ENCODE measurements around the gene TMEM183A.
A peak's percentile ranks its signal among the peaks of the same experiment; 100 is the strongest.
"Not testable (repeated sequence)": the region's sequence is repeated elsewhere in the genome, so short reads cannot be mapped to it uniquely, and the experiment has no call there.

The TMEM183A gene

DNA sequence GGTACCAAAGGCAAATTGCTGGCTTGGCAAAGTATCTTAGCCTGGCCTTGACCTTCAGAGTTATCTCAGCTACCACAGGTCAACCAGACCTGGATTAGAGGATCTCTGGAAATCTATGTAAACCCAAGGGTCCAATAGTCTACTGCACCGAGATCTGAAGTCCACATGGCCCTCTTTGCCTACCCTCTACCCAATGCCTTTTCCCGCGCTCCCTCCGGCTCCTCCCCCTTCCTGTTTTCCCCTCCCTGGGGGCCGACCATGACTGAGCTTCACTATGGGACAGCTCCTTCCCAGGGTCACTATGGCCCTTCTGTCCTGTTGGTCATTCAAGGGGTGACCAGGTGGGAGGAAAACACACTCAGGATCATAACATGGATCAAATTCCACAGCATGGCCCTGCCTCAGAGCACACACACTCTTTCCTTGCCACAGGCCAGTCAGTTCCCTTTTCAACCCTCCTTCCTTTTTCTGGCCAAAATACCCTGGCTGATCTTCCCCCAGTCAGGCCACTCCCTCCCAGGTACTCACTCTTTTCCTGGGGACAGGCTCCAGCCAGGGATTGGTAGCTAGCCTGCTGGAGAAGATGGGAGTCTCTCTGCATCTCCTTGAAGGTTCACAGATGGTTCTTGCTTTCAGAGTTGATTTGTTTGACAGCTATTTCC is 19.1 kb upstream of the TMEM183A start:
- DNase-seq: no peak

DNA sequence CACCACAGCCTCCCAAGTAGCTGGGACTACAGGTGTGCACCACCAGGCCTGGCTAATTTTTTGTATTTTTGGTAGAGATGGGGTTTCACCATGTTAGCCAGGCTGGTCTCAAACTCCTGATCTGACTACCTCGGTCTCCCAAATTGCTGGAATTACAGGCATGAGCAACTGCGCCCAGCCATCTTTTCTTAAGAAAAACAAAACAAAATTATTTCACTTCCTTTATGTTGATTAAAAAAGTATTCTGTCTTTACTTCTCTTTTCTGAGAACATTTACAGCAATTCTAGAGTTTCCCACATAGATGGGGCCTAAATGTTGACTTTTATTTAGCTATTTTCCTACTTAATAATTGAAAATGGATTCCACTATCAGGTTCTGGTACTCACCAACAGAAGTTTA is 17.3 kb upstream of the TMEM183A start:
- DNase-seq: no peak

DNA sequence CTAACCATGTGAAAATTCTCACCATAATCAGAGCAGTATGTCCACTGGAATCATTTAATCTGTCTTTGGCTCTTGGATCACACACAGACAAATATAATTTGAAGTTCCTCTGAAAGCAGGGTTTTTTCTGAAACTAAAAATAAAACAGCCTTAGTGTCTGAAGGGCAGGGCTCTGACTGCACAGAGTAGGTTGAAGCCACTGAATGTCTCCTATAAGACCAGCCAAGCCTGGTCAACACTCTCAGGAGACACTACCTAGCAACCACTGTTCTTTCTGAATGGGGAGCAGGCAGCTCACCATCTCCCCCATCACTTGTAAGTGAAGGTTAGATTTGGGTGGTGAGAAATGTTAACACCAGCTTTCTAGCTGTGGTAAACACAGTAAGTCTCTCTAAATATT is 16.1 kb upstream of the TMEM183A start:
- no peak for DNase-seq

DNA sequence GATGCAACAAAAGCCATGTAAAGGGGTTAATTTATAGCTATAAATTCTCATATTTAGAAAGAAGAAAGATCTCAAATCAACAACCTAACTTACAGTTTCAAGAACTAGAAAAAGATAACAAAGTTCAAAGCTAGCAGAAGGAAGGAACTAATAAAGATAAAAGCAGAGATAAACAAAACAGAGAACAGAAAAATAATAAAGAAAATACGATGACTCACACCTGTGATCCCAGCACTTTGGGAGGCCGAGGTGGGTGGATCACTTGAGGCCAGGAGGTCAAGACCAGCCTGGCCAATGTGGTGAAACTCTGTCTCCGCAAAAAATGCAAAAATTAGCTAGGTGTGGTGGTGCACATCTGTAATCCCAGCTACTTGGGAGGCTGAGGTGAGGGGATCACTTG is 12.4 kb upstream of the TMEM183A start:
- DNase-seq: no peak

DNA sequence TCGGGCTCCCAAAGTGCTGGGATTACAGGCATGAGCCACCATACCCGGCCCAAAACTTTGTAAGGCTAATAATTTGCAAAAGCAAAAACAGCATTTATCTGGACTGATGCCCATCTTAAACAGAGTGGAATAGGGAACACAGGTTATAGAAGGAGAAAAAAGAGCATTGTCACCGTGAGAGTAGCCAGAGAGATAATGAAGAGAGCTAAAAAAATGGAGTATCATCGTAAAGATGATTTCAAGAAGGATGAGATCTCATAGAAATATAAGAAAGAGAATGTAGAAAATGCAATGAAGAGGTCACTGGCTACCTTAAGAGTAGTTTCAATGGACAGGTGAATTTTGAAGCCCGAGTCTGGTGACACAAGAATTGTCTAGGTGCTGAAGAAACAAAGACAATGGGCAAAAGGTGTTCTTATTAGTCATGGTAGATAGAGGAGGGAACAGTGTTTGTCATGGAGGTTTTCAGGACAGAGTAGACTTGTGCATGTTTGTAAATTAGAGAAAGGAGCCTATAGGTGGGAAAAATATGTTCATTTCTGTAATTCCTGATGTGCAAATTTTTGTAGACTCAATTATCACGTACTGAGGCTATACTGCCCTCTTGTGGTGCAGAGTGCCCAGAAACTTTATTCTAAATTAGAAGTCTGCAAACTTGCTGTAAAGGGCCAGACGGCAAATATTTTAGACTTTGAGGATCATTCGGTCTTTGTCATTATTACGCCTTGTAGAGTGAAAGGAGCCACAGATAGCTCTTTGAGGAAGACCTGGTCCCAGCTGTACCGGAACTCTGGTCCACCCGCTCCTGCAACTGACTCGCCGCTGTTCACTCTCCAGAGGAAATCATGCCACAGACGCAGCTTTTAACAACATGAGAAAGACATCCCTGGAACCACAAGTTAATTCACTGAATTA is 8.1 kb upstream of the TMEM183A start:
- DNase-seq: no peak

DNA sequence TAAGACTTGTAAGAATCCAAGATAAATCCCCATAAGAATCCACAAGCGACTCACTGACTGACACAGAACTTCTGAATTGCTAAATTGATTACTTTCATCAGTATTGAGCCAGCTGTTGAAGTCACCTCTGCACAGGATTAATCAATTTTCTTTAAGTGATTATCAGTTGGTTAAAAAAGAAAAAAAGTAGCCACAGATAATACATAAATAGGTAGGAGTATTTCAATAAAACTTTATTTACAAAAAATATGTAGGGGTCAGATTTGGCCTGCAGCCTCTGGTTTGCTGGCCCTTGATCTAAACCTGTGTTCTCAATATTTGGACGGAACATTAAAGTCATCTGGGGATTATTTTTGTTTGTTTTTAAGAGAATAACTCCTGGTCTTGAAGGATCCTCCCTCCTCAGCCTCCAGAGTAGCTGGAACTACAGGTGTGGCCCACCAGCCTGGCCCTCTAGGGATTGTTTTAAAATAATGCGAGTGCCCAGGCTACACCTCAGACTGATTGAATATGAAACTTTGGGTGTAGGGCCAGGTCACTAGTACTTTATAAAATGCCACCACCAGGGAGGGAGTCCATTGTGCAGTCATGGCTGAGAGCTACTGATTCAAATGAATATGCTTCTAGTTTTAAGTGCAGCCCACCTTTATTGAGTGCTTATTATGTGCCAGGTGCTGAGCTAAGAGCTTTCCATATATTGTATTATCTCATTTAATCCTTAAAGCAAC is 6.8 kb upstream of the TMEM183A start:
- no peak for DNase-seq

DNA sequence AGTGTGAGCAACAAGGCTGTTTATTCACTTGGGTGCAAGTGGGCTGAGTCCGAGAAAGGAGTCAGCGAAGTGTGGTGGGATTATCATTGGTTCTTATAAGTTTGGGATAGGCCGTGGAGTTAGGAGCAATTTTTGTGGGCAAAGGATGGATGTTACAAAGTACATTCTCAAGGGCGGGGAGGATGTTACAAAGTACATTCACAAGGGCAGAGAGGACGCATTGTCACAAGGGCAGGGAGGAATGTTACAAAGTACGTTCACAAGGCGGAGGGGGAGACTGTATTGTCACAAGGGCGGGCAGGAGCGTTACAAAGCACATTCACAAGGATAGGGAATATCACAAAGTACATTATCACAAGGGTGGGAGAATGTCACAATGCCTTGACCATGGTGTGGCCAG is 5.2 kb upstream of the TMEM183A start:
- no peak for DNase-seq

DNA sequence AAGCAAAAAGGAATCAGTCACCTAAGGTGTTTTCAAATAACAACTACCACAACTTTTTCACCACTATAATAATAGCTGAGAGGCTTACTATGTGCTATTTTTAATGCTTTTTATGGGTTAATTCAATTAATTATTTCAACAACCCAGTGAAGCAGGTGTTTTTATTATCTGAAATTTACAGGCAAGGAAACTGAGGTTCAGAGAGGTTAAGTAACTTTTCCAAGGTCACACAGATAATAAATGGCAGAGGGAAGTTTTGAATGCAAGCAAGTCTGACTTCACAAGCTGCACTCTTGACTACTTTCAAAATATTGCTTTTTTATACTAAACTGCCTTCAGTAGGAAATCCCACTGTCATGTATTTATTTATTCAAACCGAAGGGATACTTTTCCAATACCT is 4.2 kb upstream of the TMEM183A start:
- DNase-seq: no peak

DNA sequence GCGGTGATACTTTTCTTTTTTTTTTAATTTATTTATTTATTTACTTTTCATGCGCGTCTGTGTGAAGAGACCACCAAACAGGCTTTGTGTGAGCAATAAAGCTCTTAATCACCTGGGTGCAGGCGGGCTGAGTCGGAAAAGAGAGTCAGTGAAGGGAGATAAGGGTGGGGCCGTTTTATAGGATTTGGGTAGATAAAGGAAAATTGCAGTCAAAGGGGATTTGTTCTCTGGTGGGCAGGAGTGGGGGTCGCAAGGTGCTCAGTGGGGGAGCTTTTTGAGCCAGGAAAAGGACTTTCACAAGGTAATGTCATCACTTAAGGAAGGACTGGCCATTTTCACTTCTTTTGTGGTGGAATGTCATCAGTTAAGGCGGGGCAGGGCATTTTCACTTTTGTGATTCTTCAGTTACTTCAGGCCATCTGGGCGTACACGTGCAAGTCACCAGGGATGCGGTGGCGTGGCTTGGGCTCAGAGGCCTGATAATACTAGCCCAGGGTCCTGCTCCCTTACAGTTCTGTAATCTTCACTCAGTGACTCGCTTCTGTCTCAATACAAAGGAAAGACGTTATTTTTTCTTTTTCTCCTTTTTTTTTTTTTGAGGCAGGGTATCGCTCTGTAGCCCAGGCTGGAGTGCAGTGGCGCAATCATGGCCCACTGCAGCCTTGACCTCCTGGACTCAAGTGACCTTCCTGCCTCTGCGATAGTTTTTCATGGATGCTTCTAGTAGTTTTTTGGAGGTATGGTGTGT is 1.6 kb upstream of the TMEM183A start:
- DNase-seq: not testable (repeated sequence)

DNA sequence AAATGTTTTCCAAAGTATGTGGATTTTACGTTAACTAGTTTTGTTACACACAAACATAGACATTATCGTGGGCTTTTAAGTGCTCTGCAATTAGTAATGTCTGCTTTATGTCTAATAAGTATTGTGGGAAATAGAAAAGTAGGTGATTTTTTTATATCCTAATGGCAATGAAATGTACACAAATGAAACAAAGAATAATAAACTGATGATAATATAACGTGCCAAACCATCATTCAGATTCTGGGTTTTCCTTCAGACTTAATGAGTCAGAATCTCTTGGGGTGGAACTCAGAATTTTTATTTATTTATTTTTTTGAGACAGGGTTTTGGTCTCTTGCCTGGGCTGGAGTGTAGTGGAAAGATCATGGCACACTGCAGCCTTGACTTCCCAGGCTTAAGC is 2.0 kb downstream of the TMEM183A start:
- no peak for DNase-seq

DNA sequence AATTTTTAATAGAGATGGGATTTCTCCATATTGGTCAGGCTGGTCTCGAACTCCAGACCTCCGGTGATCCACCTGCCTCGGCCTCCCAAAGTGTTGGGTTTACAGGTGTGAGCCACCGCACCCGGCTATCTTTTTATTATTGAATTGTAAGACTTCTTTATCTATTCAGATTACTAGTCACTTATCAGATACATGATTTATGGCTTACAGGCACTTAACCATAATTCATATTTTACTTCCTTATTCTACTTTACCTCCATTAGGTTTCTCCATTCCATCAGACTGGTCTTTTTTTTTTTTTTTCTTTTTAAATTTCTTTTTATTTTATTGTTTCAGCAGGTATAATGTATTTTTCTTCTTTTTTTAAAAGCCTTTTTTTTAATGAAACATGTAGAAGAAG is 4.4 kb downstream of the TMEM183A start:
- no peak for DNase-seq

DNA sequence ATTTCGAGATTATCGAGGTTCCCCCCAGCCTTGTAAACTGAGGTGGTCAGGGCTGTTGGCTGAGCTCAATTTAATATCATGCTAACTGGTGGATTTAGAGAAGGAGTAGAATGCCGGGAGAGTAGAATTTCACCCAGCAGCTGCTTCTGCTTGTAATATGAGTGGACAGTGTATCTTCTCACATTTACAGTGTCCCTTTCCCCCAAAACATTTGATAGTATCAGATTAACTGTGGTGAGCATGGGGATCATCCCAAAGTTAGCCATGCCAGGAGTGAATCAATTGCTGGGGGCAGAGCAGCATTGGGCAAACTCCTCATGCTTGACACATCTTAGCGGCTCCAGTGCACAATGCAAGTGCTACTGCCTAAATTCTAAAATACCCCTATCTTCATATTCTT is 9.9 kb downstream of the TMEM183A start:
- no peak for DNase-seq

DNA sequence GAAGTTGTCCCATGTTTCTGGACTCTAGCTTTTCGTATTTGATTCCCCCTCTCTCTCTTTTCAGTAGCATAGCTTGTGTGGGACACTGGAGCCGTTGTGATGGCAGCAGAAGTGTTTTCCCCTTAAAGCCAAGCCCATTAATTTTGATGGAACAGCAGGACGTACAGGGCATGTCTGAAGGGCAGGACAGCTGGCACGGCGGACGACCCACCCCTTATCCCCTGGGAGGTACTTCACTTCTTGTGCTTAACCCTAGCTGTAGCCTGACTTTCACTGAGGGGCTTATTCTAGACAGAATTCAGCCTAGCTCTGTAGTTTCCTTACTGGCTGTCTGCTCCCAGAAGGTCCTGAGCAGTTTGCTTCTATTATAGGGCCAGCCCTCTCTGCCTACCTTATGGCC is 10.5 kb downstream of the TMEM183A start:
- DNase-seq: no peak

DNA sequence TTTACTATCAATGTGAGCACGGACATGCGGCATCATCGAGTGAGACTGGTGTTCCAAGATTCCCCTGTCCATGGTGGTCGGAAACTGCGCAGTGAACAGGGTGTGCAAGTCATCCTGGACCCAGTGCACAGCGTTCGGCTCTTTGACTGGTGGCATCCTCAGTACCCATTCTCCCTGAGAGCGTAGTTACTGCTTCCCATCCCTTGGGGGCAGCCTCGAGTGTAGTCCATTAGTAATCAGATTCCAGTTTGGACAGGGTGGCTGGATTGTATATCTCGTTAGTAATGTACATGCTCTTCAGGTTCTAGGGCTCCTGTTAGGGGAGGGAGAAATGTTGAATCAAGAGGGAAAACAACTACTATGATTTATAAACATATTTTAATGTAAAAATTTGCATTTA is 15.7 kb downstream of the TMEM183A start:
- DNase-seq: not testable (repeated sequence)

DNA sequence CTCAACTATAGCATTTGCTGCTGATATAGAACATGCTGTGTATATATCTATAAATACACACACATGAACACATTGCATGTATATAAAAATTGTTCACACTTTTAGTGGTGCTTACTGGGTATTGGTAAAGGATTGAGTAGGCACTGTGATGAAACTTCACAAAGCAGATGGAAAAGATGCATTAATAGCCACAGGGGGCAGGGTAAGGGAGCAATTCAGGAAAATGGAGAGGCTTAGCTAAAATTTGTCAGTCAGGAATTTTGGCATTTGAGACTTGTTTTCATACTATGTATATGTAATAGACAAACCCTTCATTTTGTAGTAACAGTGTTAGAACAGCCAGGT is 18.5 kb downstream of the TMEM183A start:
- no peak for DNase-seq

DNA sequence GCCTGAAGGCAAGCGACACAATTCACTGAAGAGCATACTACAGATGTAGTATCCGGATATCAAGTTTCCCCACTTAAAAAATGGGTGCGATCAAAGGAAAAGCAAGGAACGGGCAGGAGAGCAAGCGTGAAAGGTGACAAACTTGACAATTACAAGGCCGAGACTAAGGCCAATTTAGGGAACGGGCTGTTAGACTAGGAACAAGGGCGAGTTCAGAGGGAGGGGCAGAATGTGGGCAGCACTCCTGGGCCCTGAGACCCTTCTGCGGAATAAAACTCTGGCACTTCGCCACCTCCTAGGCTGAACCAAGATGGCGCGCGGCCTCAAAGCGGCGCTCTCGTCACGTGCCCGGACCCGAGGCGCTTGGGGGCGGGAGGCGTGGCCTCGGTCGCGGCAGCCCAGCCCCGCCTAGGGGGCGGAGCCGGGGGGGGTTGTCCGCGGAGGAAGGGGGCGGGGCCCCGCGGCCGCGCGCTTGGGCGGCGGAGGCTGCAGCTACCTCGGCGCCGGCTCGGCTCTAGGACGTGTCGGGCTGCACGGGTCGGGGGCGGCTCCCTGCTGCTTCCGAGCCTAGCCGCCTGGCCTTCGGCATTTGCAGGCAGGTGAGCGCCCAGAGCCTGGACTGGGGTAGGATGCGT is 19.0 kb downstream of the TMEM183A start, which contains the start of gene PPFIA4:
TSS of gene PPFIA4 (plus strand) at position 461 of the 635 bp plus-strand sequence. CDS start 12,518 bp downstream, outside the sequence.
- peak; percentile 93 for DNase-seq

DNA sequence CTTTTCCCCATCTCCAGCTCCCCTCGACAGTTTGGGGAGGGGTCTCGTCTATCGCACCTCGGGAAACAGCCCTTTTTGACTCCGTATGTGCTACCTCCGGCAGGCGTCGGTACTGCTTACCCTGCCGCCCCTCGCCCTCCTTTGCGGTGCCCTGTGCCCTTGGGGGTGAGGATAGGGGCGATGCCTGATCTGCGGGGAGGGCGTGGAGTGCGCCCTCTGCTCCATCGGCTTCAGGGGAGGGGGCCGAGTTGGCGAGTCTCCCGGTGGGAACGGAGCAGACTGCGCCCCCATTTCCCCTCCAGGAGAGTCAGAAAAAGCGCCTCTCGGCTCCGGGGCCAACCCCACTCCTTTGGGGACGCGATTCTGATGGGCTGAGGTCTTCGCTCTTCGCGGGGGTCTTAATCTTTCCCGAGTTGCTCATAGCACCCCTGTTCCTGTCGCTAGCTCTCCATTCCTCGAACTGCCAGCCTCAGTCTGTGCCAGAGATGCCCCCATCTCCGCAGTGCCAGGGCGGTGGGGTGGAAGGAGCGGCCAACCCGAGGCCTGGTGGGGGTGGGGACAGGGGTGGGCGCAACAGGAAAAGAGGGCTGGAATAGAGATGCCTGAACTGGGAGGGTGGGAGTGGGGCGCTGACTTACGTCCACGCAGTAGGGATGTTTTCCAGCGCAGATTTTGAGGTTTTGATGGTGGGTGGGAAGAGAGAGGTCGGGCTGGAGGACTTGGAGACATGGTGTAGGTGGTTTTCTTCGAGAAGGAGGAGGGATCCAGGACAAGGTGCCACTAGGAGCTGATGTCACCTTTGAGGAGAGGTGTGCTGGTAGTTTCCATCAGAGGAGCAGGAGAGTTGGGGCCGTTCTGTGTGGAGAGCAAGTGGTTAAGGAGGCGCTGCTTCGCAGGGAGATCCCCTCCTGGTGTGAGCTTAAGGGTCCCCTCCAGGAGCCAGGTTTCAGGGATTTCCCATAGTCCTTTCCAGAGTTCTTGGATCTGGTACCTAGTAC is 19.8 kb downstream of the TMEM183A start:
- DNase-seq: peak; percentile 35

DNA sequence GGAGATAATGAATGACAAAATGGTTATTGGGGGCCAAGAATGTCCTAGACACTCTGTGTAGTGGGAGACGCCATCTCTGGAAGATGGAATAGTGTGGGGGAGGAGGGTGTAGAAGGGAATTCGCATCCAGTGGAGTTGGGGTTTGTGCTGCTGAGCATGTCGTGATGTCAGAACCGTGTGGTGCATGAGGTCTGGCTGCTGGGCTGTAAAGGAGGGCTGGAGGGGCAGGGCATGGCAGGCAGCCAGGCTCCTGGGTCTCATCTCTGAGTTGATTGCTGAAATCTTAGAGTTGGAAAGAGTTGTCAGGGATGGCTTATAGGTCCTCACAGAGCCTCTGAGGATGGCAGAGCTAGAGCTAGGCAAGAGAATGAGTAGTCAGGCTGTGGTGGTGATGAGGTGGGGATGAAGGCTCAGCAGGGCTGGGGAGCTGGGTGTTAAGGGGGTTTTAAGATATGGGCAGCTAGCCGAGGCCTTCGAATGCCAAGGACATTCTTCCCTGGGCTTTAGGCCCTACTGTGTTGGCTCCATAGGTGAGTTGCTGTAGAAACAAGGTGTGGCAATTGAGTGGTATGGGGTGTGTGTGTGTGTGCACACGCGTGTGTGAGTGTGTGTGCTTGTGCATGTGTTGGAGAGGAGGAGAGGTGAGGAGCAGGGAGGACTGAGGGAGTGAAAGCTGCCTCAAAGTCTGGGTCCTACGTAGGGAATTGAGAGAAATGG is 21.1 kb downstream of the TMEM183A start:
- no peak for DNase-seq

DNA sequence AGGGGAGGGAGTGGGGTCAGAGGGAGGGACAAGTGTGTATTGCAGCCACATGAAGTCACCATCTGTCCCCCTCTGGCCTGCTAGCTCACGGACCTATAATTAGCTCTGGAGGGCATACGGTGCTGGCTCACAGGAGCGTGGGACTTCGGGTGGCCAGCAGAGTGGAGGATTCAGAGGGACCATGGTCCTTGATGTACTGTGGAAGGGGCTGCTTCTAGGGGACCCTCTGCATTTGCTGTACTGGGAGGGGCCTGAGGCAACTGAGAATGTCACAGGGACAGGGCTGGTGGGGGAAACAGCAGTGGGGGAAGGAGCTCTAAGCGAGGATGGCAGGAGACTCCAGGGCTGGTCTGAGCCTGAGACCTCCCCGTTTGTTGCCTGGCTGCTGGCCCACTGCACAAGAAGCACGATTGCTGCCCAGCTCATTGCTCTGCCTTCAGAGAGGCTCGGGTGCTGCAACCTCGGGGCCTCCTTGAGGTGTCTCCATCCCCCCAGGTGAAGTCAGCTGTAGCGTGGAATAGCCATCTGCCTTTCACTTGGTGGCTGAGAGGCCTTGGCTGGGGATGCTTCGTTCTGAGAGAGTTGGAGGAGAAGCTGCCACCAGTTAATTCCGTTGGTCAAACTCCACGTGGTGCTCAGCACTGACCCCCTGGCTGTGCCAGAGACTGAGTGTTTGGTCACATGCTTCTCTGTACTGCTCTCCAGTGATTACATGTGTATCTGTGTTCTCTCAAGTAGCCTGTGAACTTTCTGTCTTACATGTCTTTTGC is 21.8 kb downstream of the TMEM183A start:
- DNase-seq: no peak

DNA sequence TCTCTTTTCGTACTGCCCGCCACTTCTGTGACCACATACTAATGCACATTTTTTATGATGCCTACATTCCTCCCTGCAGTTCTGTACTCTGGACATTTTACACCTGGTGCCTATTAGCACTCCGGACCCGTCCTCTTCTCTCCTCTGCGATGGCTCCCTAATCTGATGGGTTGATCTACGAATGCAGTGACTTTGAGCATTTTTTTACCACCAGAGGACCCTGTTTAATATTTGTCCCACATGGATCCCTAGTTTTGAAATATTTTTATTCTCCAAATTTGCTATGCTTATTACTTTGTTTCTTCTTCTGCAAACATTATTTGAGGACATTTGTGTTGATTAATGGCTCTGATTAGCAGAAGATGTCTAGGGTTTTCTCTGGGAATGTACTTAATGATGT is 24.3 kb downstream of the TMEM183A start:
- no peak for DNase-seq
